ENCODE data around the gene CFAP65. TPM values are rescaled to one million over a fixed set of nuclear protein-coding genes. Genes with fewer than 3 reads are reported as not detected.

CFAP65 gene
- not detected in 2 replicates for total RNA-seq (2016; rRNA removed; fragmentation: Illumina TruSeq; extraction: Trizol)
- total RNA-seq (2016; cell fraction: cytosol; rRNA removed; fragmentation: Illumina TruSeq; extraction: Trizol; ENCODE audit: low read depth), result not detected in 2 replicates
- total RNA-seq (2016; cell fraction: insoluble cytoplasmic fraction; rRNA removed; fragmentation: Illumina TruSeq; extraction: Trizol), result not detected in 2 replicates
- not detected in 2 replicates for total RNA-seq (2016; cell fraction: membrane; rRNA removed; fragmentation: Illumina TruSeq; extraction: Trizol)
- total RNA-seq (2016; cell fraction: nucleus; rRNA removed; fragmentation: Illumina TruSeq; extraction: Trizol), result not detected in 2 replicates
- 0.03 and 0.05 TPM in 2 replicates for polyA plus RNA-seq (2011; rRNA removed)
- polyA plus RNA-seq (2011; cell fraction: cytosol; rRNA removed), result 0.03 TPM in 2 replicates
- 0.17 and 0.18 TPM in 2 replicates for polyA plus RNA-seq (2011; cell fraction: nucleus; rRNA removed)
- 0.09 TPM in 1 of 2 replicates, not detected in the other for polyA plus RNA-seq (2012)
- not detected in 2 replicates for polyA plus RNA-seq (2016; cell fraction: cytosol; fragmentation: Illumina TruSeq; extraction: Trizol; ENCODE audit: low read depth)
- polyA plus RNA-seq (2016; cell fraction: insoluble cytoplasmic fraction; fragmentation: Illumina TruSeq; extraction: Trizol; ENCODE audit: low read depth), result not detected in 2 replicates
- polyA plus RNA-seq (2016; cell fraction: membrane; fragmentation: Illumina TruSeq; extraction: Trizol; ENCODE audit: low read depth), result not detected in 2 replicates
- not detected in 2 replicates for polyA plus RNA-seq (2016; cell fraction: nucleus; fragmentation: Illumina TruSeq; extraction: Trizol; ENCODE audit: insufficient read depth, low read depth)
- not detected in 2 replicates for polyA minus RNA-seq (2011; rRNA and poly(A)+ RNA removed; ENCODE audit: low replicate concordance)
- not detected in 2 replicates for polyA minus RNA-seq (2011; cell fraction: cytosol; rRNA and poly(A)+ RNA removed)
- polyA minus RNA-seq (2011; cell fraction: nucleus; rRNA and poly(A)+ RNA removed), result not detected in 2 replicates
- percentile 5 among the genes with signal in this experiment for Bru-seq, nascent RNA
- BruChase-seq, experiment 1, labeled RNA remaining after a 6-hour chase, result percentile 8 among the genes with signal in this experiment
- BruChase-seq, experiment 2, labeled RNA remaining after a 2-hour chase, result percentile 3 among the genes with signal in this experiment
- long read RNA-seq, experiment 1, result 0 reads
- long read RNA-seq, experiment 2, result 0 reads

- intact Hi-C loops (cut with micrococcal nuclease; ENCODE audit: unreplicated experiment), result no loop called here
- ATAC-seq (no peak), DNase-seq (ENCODE audit: low spot score) (no peak), FAIRE-seq (no peak)
- Histone ChIP-seq H2AFZ (ENCODE audit: low read length) (no peak within 1 kb of the TSS), H3K36me3 (replicated peaks in 1 of 2; ENCODE audit: control insufficient read depth in 1 of 2, insufficient read depth in 2 of 2, low read length in 2 of 2) (no peaks in the 10 kb centered on the region), H3K79me2 (ENCODE audit: insufficient read depth, low read length) (no peaks in the 10 kb centered on the region), H3K9ac (ENCODE audit: insufficient read depth, low read depth, low read length) (no peak within 1 kb of the TSS), H3K27ac (ENCODE audit: extremely low read length, insufficient read depth, low read length) (no peak within 1 kb of the TSS), H4K20me1 (ENCODE audit: insufficient read depth, low read length) (0 out of 2 replicates have a peak, but pooled peaks cover 9% of the 10 kb centered on the region), H3K4me1 (ENCODE audit: insufficient read depth, low read length) (peaks cover 25% of the 10 kb centered on the region), H3K9me3 (ENCODE audit: low read length) (no peaks in the 10 kb centered on the region), H3K4me2 (ENCODE audit: low read depth, low read length) (no peak within 1 kb of the TSS), H3K27me3 (ENCODE audit: control insufficient read depth in 1 of 2, insufficient read depth in 2 of 2, low read length in 2 of 2) (peaks cover 5 to 37% of the 10 kb centered on the region in 2 experiments; a peak in 4 of 5 replicates), H3K4me3 (replicated peaks in 1 of 3; ENCODE audit: insufficient read depth in 1 of 3, low read depth in 2 of 3, low read length in 3 of 3) (no peak within 1 kb of the TSS)
- WGBS (ENCODE audit: low lambda C conversion rate), result 26% methylated on average over 21 of the region's 21 CpGs
- TF ChIP-seq ZNF597 (CRISPR knock-in tag; IDR thresholded peaks at IDR 0.05) (no peak), HBP1 (CRISPR knock-in tag; IDR thresholded peaks at IDR 0.05; ENCODE audit: low read depth) (no peak), KLF15 (CRISPR knock-in tag; IDR thresholded peaks at IDR 0.05; ENCODE audit: borderline replicate concordance) (no peak), ZNF10 (CRISPR knock-in tag; IDR thresholded peaks at IDR 0.05; ENCODE audit: borderline replicate concordance, low read depth) (no peak), ZNF83 (CRISPR knock-in tag; IDR thresholded peaks at IDR 0.05; ENCODE audit: borderline replicate concordance) (no peak)
- no TSS peak for BruUV-seq (replicated peaks)
- in situ Hi-C loops (cut with HindIII; ENCODE audit: extremely low pct_ligation_motif_present, low pct_unique_long_range_greater_than_20kb), result loop anchor here (5.0 kb wide), 1 partner anchor 266 kb away; the partner anchor contains the start of gene PTPRN
- ChIA-PET POLR2A (no interaction called here), CTCF (ENCODE audit: low intra/inter-chr PET ratio, low total read pairs) (no interaction called here)
Measured at GRCh38 chr2:219041252-219041651, at the start of gene CFAP65. TSS of gene CFAP65 (minus strand) at chr2:219041516. CDS start at chr2:219039048, 2,468 bp downstream.

Data from HepG2 (cell line).